H9 (cell line): ENCODE measurements around the gene ATP8B2. TPM values are rescaled to one million over a fixed set of nuclear protein-coding genes. Genes with fewer than 3 reads are reported as not detected.

ENCODE experiments used
- DNase-seq: peaks from one replicate; pipeline ENCODE4 v3.0.0-alpha.2; 2017
- H2AFZ ChIP-seq: one replicate; pipeline ENCODE4 v1.6.1; 2013; ENCODE audit warnings: mild to moderate bottlenecking, low read length, control low read depth, moderate library complexity
- H2AK5ac ChIP-seq: 2 replicates; pipeline ENCODE4 v1.6.1; 2013; ENCODE audit warnings: low read length, control low read depth, mixed read lengths; ENCODE audit not compliant: insufficient read length
- H2BK120ac ChIP-seq: one replicate; pipeline ENCODE4 v1.6.1; 2013; ENCODE audit warnings: low read depth, mild to moderate bottlenecking, low read length, control low read depth, inconsistent platforms; ENCODE audit not compliant: poor library complexity, severe bottlenecking
- H2BK12ac ChIP-seq: 2 replicates; pipeline ENCODE4 v1.6.1; 2013; ENCODE audit warnings: low read length, control low read depth, mixed read lengths, low read depth; ENCODE audit not compliant: insufficient read length
- H2BK15ac ChIP-seq: 2 replicates; pipeline ENCODE4 v1.6.1; 2013; ENCODE audit warnings: low read depth, low read length, control low read depth
- H2BK20ac ChIP-seq: one replicate; pipeline ENCODE4 v1.6.1; 2013; ENCODE audit warnings: low read depth, mild to moderate bottlenecking, low read length, control low read depth, inconsistent platforms; ENCODE audit not compliant: poor library complexity, severe bottlenecking
- H2BK5ac ChIP-seq: 2 replicates; pipeline ENCODE4 v1.6.1; 2013; ENCODE audit warnings: low read length, control low read depth, mixed read lengths; ENCODE audit not compliant: insufficient read length
- H3K14ac ChIP-seq: 2 replicates; pipeline ENCODE4 v1.6.1; 2013; ENCODE audit warnings: low read length, control low read depth; ENCODE audit not compliant: insufficient read depth
- H3K18ac ChIP-seq: 2 replicates; pipeline ENCODE4 v1.6.1; 2013; ENCODE audit warnings: low read depth, mild to moderate bottlenecking, mixed read lengths, low read length, control low read depth; ENCODE audit not compliant: insufficient read length
- H3K23ac ChIP-seq: 2 replicates; pipeline ENCODE4 v1.6.1; 2013; ENCODE audit warnings: low read length, control low read depth, mixed read lengths, low read depth; ENCODE audit not compliant: insufficient read length
- H3K23me2 ChIP-seq: 2 replicates; pipeline ENCODE4 v1.6.1; 2013; ENCODE audit warnings: low read depth, mild to moderate bottlenecking, mixed read lengths, low read length, control low read depth; ENCODE audit not compliant: insufficient read length, poor library complexity, severe bottlenecking
- H3K27ac ChIP-seq: 2 replicates; pipeline ENCODE4 v1.5.1; 2013; ENCODE audit warnings: low read length, control low read depth, mixed read lengths, low read depth; ENCODE audit not compliant: insufficient read length
- H3K27me3 ChIP-seq: 2 replicates; pipeline ENCODE4 v1.6.1; 2013; ENCODE audit warnings: low read length, control low read depth, inconsistent platforms; ENCODE audit not compliant: insufficient read depth
- H3K4ac ChIP-seq: 2 replicates; pipeline ENCODE4 v1.6.1; 2013; ENCODE audit warnings: low read depth, mild to moderate bottlenecking, control low read depth, inconsistent platforms, low read length, moderate library complexity
- H3K4me1 ChIP-seq: 2 replicates; pipeline ENCODE4 v1.6.1; 2013; ENCODE audit warnings: low read length, control low read depth, inconsistent platforms; ENCODE audit not compliant: insufficient read depth
- H3K4me2 ChIP-seq: 2 replicates; pipeline ENCODE4 v1.6.1; 2013; ENCODE audit warnings: low read length, control low read depth, mixed read lengths; ENCODE audit not compliant: insufficient read length, insufficient read depth
- H3K56ac ChIP-seq: 2 replicates; pipeline ENCODE4 v1.6.1; 2013; ENCODE audit warnings: low read depth, mild to moderate bottlenecking, mixed read lengths, low read length, control low read depth; ENCODE audit not compliant: insufficient read length
- H3K79me1 ChIP-seq: 2 replicates; pipeline ENCODE4 v1.6.1; 2013; ENCODE audit warnings: low read depth, mild to moderate bottlenecking, moderate library complexity, low read length, control low read depth, inconsistent platforms; ENCODE audit not compliant: insufficient read depth, poor library complexity, severe bottlenecking
- H3K79me2 ChIP-seq: 2 replicates; pipeline ENCODE4 v1.6.1; 2013; ENCODE audit warnings: low read length, control low read depth, inconsistent platforms; ENCODE audit not compliant: insufficient read depth
- H3K9ac ChIP-seq: 2 replicates; pipeline ENCODE4 v1.6.1; 2013; ENCODE audit warnings: low read length, control low read depth, mixed read lengths; ENCODE audit not compliant: insufficient read length; ENCODE audit errors: extremely low read depth
- H3K9me3 ChIP-seq: one replicate; pipeline ENCODE4 v1.6.1; 2013; ENCODE audit warnings: low read depth, low read length, inconsistent platforms; ENCODE audit not compliant: control insufficient read depth
- H3T11ph ChIP-seq: one replicate; pipeline ENCODE4 v1.6.1; 2013; ENCODE audit warnings: mild to moderate bottlenecking, low read length, control low read depth, inconsistent platforms
- H4K20me1 ChIP-seq: one replicate; pipeline ENCODE4 v1.6.1; 2013; ENCODE audit not compliant: control insufficient read depth, insufficient read length, insufficient read depth
- H4K5ac ChIP-seq: 2 replicates; pipeline ENCODE4 v1.6.1; 2013; ENCODE audit warnings: low read depth, mild to moderate bottlenecking, mixed read lengths, low read length, control low read depth; ENCODE audit not compliant: insufficient read length
- H4K8ac ChIP-seq: replicated peaks from 2 replicates; pipeline ENCODE4 v1.6.1; 2013; ENCODE audit warnings: low read length, control low read depth, mixed read lengths, low read depth; ENCODE audit not compliant: insufficient read length
- H4K91ac ChIP-seq: 2 replicates; pipeline ENCODE4 v1.6.1; 2013; ENCODE audit warnings: low read depth, mild to moderate bottlenecking, moderate library complexity, mixed read lengths, low read length, control low read depth; ENCODE audit not compliant: insufficient read length
- H3K27ac Mint-ChIP-seq, 3 experiments: 2 replicates in 2 of 3; 3 replicates in 1 of 3; pipeline ENCODE4 v1.8.0; 2020 to 2021; ENCODE audit warnings: mixed read lengths in 3 of 3, mild to moderate bottlenecking in 1 of 3, moderate library complexity in 1 of 3
- H3K27me3 Mint-ChIP-seq: 2 replicates; pipeline ENCODE4 v1.8.0; 2021; ENCODE audit warnings: low read depth, mild to moderate bottlenecking, moderate library complexity, mixed read lengths
- H3K36me3 Mint-ChIP-seq, 3 experiments: 2 replicates in 2 of 3; 3 replicates in 1 of 3; pipeline ENCODE4 v1.8.0; 2020 to 2021; ENCODE audit warnings: low read depth in 3 of 3, mixed read lengths in 3 of 3; ENCODE audit not compliant: insufficient read depth in 1 of 3
- H3K4me1 Mint-ChIP-seq, 2 experiments: 2 replicates each; pipeline ENCODE4 v1.8.0; 2020; ENCODE audit warnings: mixed read lengths in 2 of 2
- H3K4me3 Mint-ChIP-seq, 2 experiments: 2 replicates in 1 of 2; 3 replicates in 1 of 2; pipeline ENCODE4 v1.8.0; 2020 to 2021; ENCODE audit warnings: mild to moderate bottlenecking in 2 of 2, mixed read lengths in 2 of 2, moderate library complexity in 1 of 2
- H3K9me3 Mint-ChIP-seq, 2 experiments: 2 replicates in 1 of 2; 3 replicates in 1 of 2; pipeline ENCODE4 v1.8.0; 2020; ENCODE audit warnings: mild to moderate bottlenecking in 2 of 2, mixed read lengths in 2 of 2, moderate library complexity in 1 of 2
- CTCF ChIP-seq: fragments of 200-600 bp; sonication (generic); conservative IDR thresholded peaks from 3 replicates; pipeline ENCODE4 v1.8.0; 2021; ENCODE audit warnings: antibody characterized with exemption, mild to moderate bottlenecking
- WGBS: extraction: QIAGEN DNeasy Blood & Tissue Kit; methylation state at CpG from one replicate; pipeline ENCODE4 v1.1.7; 2013; ENCODE audit warnings: missing lambda C conversion rate, low lambda C conversion rate, mixed read lengths; ENCODE audit not compliant: insufficient read length; ENCODE audit errors: extremely low coverage; 5-methylcytosine and 5-hydroxymethylcytosine counted together
- long read RNA-seq: library from polyadenylated mRNA; unstranded; transcript quantifications from one replicate; pipeline ENCODE4 v2.0.0, GENCODE V29; 2020
- total RNA-seq: library from RNA; stranded (reverse); gene quantifications from 2 replicates; pipeline ENCODE4 v1.2.1, GENCODE V29; 2021

The ATP8B2 gene, protein sequence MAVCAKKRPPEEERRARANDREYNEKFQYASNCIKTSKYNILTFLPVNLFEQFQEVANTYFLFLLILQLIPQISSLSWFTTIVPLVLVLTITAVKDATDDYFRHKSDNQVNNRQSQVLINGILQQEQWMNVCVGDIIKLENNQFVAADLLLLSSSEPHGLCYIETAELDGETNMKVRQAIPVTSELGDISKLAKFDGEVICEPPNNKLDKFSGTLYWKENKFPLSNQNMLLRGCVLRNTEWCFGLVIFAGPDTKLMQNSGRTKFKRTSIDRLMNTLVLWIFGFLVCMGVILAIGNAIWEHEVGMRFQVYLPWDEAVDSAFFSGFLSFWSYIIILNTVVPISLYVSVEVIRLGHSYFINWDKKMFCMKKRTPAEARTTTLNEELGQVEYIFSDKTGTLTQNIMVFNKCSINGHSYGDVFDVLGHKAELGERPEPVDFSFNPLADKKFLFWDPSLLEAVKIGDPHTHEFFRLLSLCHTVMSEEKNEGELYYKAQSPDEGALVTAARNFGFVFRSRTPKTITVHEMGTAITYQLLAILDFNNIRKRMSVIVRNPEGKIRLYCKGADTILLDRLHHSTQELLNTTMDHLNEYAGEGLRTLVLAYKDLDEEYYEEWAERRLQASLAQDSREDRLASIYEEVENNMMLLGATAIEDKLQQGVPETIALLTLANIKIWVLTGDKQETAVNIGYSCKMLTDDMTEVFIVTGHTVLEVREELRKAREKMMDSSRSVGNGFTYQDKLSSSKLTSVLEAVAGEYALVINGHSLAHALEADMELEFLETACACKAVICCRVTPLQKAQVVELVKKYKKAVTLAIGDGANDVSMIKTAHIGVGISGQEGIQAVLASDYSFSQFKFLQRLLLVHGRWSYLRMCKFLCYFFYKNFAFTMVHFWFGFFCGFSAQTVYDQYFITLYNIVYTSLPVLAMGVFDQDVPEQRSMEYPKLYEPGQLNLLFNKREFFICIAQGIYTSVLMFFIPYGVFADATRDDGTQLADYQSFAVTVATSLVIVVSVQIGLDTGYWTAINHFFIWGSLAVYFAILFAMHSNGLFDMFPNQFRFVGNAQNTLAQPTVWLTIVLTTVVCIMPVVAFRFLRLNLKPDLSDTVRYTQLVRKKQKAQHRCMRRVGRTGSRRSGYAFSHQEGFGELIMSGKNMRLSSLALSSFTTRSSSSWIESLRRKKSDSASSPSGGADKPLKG
- 37.6 and 38.7 TPM in 2 replicates for total RNA-seq
- long read RNA-seq, partial matches to known transcripts: 2 of 4 reads
- long read RNA-seq, other reads (novel, unspliced or antisense): 2 of 4 reads

GRCh38 chr1:154324669-154325582 is at the start of gene ATP8B2:
TSS of gene ATP8B2 (plus strand) at chr1:154325525. CDS start at chr1:154328142, 2,617 bp downstream.
- Histone ChIP-seq H3K9me3 (no peaks in the 10 kb centered on the region), H4K20me1 (no peaks in the 10 kb centered on the region), H3K4me1 (peaks cover 12% of the 10 kb centered on the region; the same call in 1 of the 2 replicates), H2BK20ac (no peak within 1 kb of the TSS), H2AK5ac (no peak within 1 kb of the TSS), H3K9ac (peak within 1 kb of the TSS; percentile 31), H3T11ph (no peak within 1 kb of the TSS), H2AFZ (no peak within 1 kb of the TSS), H3K79me2 (peaks cover 2% of the 10 kb centered on the region; the same call in 1 of the 2 replicates), H2BK120ac (no peak within 1 kb of the TSS), H4K91ac (no peak within 1 kb of the TSS), H3K14ac (peak within 1 kb of the TSS; percentile 75; the same call in 1 of the 2 replicates), H3K23ac (no peak within 1 kb of the TSS), H2BK15ac (no peak within 1 kb of the TSS), H3K4me2 (peak within 1 kb of the TSS; percentile 82), H3K79me1 (no peaks in the 10 kb centered on the region), H4K8ac (no peak within 1 kb of the TSS), H3K4ac (no peak within 1 kb of the TSS), H2BK5ac (no peak within 1 kb of the TSS), H3K23me2 (peaks cover 16% of the 10 kb centered on the region), H4K5ac (no peak within 1 kb of the TSS), H3K56ac (no peak within 1 kb of the TSS), H3K27me3 (no peaks in the 10 kb centered on the region), H3K18ac (peak within 1 kb of the TSS; percentile 41), H3K27ac (no peak within 1 kb of the TSS), H2BK12ac (no peak within 1 kb of the TSS)
- peak; percentile 90 for DNase-seq
- peaks cover 30 to 33% of the 10 kb centered on the region in 2 experiments for H3K4me1 Mint-ChIP-seq
- peaks cover 0 to 3% (median 3%) of the 10 kb centered on the region in 3 experiments for H3K36me3 Mint-ChIP-seq
- WGBS: no CpG with 5 or more reads among the region's 56 CpGs
- TF ChIP-seq CTCF: peak; percentile 94
- peak within 1 kb of the TSS; percentile 93 to 99 for H3K4me3 Mint-ChIP-seq
- H3K27ac Mint-ChIP-seq: peak within 1 kb of the TSS; percentile 93 to 98 (median 96)
- no peaks in the 10 kb centered on the region for H3K9me3 Mint-ChIP-seq
- peaks cover 17% of the 10 kb centered on the region for H3K27me3 Mint-ChIP-seq
